Astrocyte (in vitro differentiated cells and primary cell): ENCODE results near the gene HAPLN3. TPM values are rescaled to one million over a fixed set of nuclear protein-coding genes. Genes with fewer than 3 reads are reported as not detected.

Experiments
- DNase-seq: peaks from one replicate; pipeline ENCODE4 v3.0.0-alpha.2; 2010; ENCODE audit warnings: low read depth
- FAIRE-seq: peaks from 2 replicates; lab custom pipeline; 2011; peaks lifted over from hg19 to GRCh38; lab: Jason Lieb, UNC
- H2AFZ ChIP-seq: 2 replicates; pipeline ENCODE4 v1.6.0; 2012; ENCODE audit warnings: low read depth, low read length, inconsistent platforms
- H3K27ac ChIP-seq: 2 replicates; pipeline ENCODE4 v1.5.1; 2011; ENCODE audit warnings: low read depth, low read length, inconsistent platforms
- H3K27me3 ChIP-seq: 2 replicates; pipeline ENCODE4 v1.6.0; 2011; ENCODE audit warnings: low read length, inconsistent platforms; ENCODE audit not compliant: insufficient read depth
- H3K36me3 ChIP-seq: 2 replicates; pipeline ENCODE4 v1.5.1; 2011; ENCODE audit warnings: low read length, inconsistent platforms; ENCODE audit not compliant: insufficient read depth
- H3K4me1 ChIP-seq: 2 replicates; pipeline ENCODE4 v1.5.1; 2011; ENCODE audit warnings: low read length, inconsistent platforms; ENCODE audit not compliant: insufficient read depth
- H3K4me2 ChIP-seq: 2 replicates; pipeline ENCODE4 v1.6.0; 2012; ENCODE audit warnings: low read length, inconsistent platforms
- H3K4me3 ChIP-seq: 2 replicates; pipeline ENCODE4 v1.5.1; 2011; ENCODE audit warnings: low read depth, mild to moderate bottlenecking, low read length, inconsistent platforms; ENCODE audit not compliant: insufficient read depth
- H3K79me2 ChIP-seq: 2 replicates; pipeline ENCODE4 v1.6.0; 2012; ENCODE audit warnings: mild to moderate bottlenecking, low read length, inconsistent platforms; ENCODE audit not compliant: insufficient read depth
- H3K9ac ChIP-seq: 2 replicates; pipeline ENCODE4 v1.6.0; 2012; ENCODE audit warnings: mild to moderate bottlenecking, low read length, inconsistent platforms
- H3K9me3 ChIP-seq: 2 replicates; pipeline ENCODE4 v1.5.1; 2012; ENCODE audit warnings: low read depth, mild to moderate bottlenecking, low read length, inconsistent platforms; ENCODE audit not compliant: insufficient read depth
- H4K20me1 ChIP-seq: 2 replicates; pipeline ENCODE4 v1.6.0; 2012; ENCODE audit warnings: low read length, inconsistent platforms; ENCODE audit not compliant: insufficient read depth
- H3K27ac Mint-ChIP-seq: one replicate; pipeline ENCODE4 v1.8.0; 2021; ENCODE audit warnings: mild to moderate bottlenecking, mixed read lengths; ENCODE audit not compliant: unreplicated experiment
- H3K27me3 Mint-ChIP-seq: one replicate; pipeline ENCODE4 v1.8.0; 2021; ENCODE audit warnings: low read depth, mixed read lengths; ENCODE audit not compliant: unreplicated experiment
- H3K36me3 Mint-ChIP-seq: one replicate; pipeline ENCODE4 v1.8.0; 2021; ENCODE audit warnings: low read depth, mixed read lengths; ENCODE audit not compliant: unreplicated experiment
- H3K4me1 Mint-ChIP-seq: one replicate; pipeline ENCODE4 v1.8.0; 2021; ENCODE audit warnings: low read depth, mixed read lengths; ENCODE audit not compliant: unreplicated experiment
- H3K4me3 Mint-ChIP-seq: one replicate; pipeline ENCODE4 v1.8.0; 2021; ENCODE audit warnings: mild to moderate bottlenecking, moderate library complexity, mixed read lengths; ENCODE audit not compliant: unreplicated experiment
- H3K9me3 Mint-ChIP-seq: one replicate; pipeline ENCODE4 v1.8.0; 2021; ENCODE audit warnings: mild to moderate bottlenecking, mixed read lengths; ENCODE audit not compliant: unreplicated experiment
- CTCF ChIP-seq: IDR thresholded peaks from 2 replicates; pipeline ENCODE4 v1.5.1; 2011; ENCODE audit warnings: low read depth, mild to moderate bottlenecking, inconsistent platforms, low read length, moderate library complexity; ENCODE audit not compliant: insufficient read depth
- EZH2 ChIP-seq: IDR thresholded peaks from 2 replicates; pipeline ENCODE4 v1.6.1; 2012; ENCODE audit warnings: mild to moderate bottlenecking, low read length, inconsistent platforms; ENCODE audit not compliant: insufficient read depth
- total RNA-seq: library from RNA; stranded (reverse); gene quantifications from 2 replicates; pipeline ENCODE4 v1.2.1, GENCODE V29; 2021

Gene HAPLN3
- total RNA-seq, 1 donor from 2014 or later, result 8.2 TPM

DNA sequence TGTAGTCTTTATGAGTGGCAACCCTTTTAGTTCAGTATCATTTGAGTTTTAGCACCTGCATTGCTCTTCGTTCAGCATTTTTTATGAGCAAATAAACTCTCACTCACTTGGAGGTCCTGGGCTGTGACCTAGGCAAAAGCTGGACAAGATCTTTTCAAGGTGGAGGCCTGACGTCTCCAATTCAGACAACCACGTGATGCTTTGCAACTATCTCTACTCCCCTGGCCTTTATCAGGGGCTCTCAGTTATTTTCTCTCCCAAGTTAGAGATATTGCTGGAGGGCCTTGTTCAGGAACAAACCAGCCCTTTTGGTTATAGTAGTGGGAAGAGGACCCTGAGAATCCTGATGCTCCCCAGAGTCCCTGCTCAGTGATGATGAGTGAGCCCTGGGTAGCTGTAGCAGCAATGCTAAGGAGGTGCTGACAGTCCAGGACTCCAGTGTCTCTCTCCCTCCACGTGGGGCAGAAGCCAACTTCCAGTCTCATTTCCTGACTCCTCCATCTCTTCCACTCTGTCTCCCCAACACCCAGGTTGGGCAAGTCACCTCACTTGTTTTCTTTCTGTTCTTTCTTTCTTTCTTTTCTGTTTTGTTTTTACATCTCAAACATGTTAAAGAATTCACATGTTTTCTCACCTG lies 30.4 kb downstream of the HAPLN3 start:
- Histone ChIP-seq H3K27ac (no peak overlapping the region), H3K36me3 (no peaks in the 10 kb centered on the region), H3K27me3 (peaks cover 7% of the 10 kb centered on the region), H3K9me3 (no peaks in the 10 kb centered on the region), H3K79me2 (no peaks in the 10 kb centered on the region), H3K9ac (no peak overlapping the region), H2AFZ (no peak overlapping the region), H3K4me1 (no peaks in the 10 kb centered on the region), H3K4me3 (no peak overlapping the region), H4K20me1 (no peaks in the 10 kb centered on the region), H3K4me2 (no peak overlapping the region)
- H3K4me3 Mint-ChIP-seq, result no peak overlapping the region
- H3K36me3 Mint-ChIP-seq, result peaks cover 3% of the 10 kb centered on the region
- TF ChIP-seq CTCF (no peak), EZH2 (no peak)
- DNase-seq, result no peak
- H3K9me3 Mint-ChIP-seq, result no peaks in the 10 kb centered on the region
- no peaks in the 10 kb centered on the region for H3K4me1 Mint-ChIP-seq
- no peak for FAIRE-seq
- peaks cover 15% of the 10 kb centered on the region for H3K27me3 Mint-ChIP-seq
- no peak overlapping the region for H3K27ac Mint-ChIP-seq

DNA sequence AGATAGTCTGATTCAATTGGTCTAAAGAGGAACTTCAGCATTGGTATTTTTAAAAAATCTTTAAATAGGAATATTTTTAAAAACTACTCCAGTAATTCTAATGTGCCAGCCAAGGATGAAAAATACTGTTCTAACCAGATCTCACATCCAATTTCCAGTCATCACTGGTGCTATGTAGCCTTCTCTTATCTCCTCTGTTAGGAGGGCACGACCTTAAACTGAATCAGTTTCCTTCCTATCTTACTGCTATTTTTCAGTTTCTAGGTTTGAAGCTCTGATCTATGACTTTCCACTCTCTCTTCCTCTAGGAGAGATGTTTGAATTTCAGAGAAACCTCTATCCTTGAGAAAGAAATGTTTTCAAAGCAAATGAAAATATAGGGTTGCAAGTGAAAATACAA lies 31.9 kb downstream of the HAPLN3 start:
- H3K9me3 ChIP-seq, result no peaks in the 10 kb centered on the region
- H3K4me1 ChIP-seq, result no peaks in the 10 kb centered on the region
- no peak overlapping the region for H2AFZ ChIP-seq
- no peak for FAIRE-seq
- H3K36me3 ChIP-seq, result no peaks in the 10 kb centered on the region
- no peak overlapping the region for H3K4me3 Mint-ChIP-seq
- H3K4me3 ChIP-seq, result no peak overlapping the region
- peaks cover 8% of the 10 kb centered on the region for H3K27me3 ChIP-seq
- H3K27ac ChIP-seq, result no peak overlapping the region
- H3K27me3 Mint-ChIP-seq, result peaks cover 14% of the 10 kb centered on the region
- DNase-seq, result no peak
- H3K4me1 Mint-ChIP-seq, result no peaks in the 10 kb centered on the region
- no peaks in the 10 kb centered on the region for H4K20me1 ChIP-seq
- TF ChIP-seq CTCF, result no peak
- no peak for TF ChIP-seq EZH2
- no peak overlapping the region for H3K9ac ChIP-seq
- no peak overlapping the region for H3K4me2 ChIP-seq
- no peaks in the 10 kb centered on the region for H3K79me2 ChIP-seq
- H3K9me3 Mint-ChIP-seq, result no peaks in the 10 kb centered on the region
- H3K27ac Mint-ChIP-seq, result no peak overlapping the region
- peaks cover 3% of the 10 kb centered on the region for H3K36me3 Mint-ChIP-seq

GRCh38 chr15:88860212-88860611 lies 35.1 kb downstream of the HAPLN3 start:
- Histone ChIP-seq H3K79me2 (no peaks in the 10 kb centered on the region), H3K4me3 (no peak overlapping the region), H3K4me1 (no peaks in the 10 kb centered on the region), H4K20me1 (no peaks in the 10 kb centered on the region), H3K9me3 (no peaks in the 10 kb centered on the region), H2AFZ (no peak overlapping the region), H3K4me2 (no peak overlapping the region), H3K36me3 (no peaks in the 10 kb centered on the region), H3K9ac (no peak overlapping the region), H3K27me3 (peaks cover 8% of the 10 kb centered on the region), H3K27ac (no peak overlapping the region)
- TF ChIP-seq CTCF, result no peak
- no peak for TF ChIP-seq EZH2
- Mint-ChIP-seq H3K27me3 (peaks cover 17% of the 10 kb centered on the region), H3K36me3 (no peaks in the 10 kb centered on the region), H3K4me1 (no peaks in the 10 kb centered on the region), H3K9me3 (peaks cover 2% of the 10 kb centered on the region), H3K27ac (no peak overlapping the region), H3K4me3 (no peak overlapping the region)
- FAIRE-seq (no peak), DNase-seq (no peak)
